SIG-M5 (cell line): ENCODE measurements around the gene PRKN.

Experiments
- DNase-seq: peaks from one replicate; lab custom pipeline; 2025; lab: John Stamatoyannopoulos, UW

Gene PRKN

GRCh38 chr6:162123797-162124196 is 603.8 kb downstream of the PRKN start:
- DNase-seq, result no peak

DNA sequence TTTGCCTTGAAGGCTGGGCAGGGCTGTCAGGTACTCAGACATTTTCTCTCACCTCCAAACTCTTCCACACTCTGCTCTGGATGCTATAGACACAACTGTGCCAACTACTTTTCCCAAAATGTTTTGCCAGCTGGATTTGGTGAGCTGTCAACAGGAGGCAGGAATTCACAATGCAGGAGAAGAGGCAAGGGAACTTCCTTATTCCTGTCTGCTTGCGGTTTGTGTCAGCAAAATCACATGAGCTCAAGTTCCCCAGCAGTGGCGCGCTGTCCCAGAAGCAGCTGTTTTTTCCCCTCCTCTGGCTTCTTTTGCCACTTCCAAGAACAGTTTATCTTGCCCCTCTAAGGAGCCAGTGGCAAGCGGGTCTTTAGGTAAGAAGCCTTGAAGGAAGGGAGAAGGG is 608.2 kb downstream of the PRKN start:
- DNase-seq, result no peak

DNA sequence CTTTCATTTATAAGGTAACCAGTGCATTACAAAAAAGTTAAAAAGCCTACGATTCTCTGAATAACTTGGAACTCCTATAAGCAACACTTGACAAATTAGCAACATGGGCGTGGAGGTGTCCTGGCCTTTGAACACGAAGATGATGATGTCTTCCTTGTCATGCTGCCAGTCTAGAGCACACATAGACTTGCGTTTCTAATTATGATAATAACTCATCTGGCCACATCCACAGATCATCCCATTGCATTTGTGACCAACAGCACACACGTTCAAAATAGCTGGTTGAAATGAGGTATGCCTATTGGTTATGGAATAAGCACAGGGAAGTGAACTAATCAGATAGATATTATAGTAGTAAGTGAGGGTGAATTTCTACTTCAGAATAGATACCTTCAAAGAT is 608.9 kb downstream of the PRKN start:
- DNase-seq, result no peak

GRCh38 chr6:162116902-162117525 is 610.6 kb downstream of the PRKN start:
- no peak for DNase-seq

GRCh38 chr6:162109480-162110050 is 618.0 kb downstream of the PRKN start:
- no peak for DNase-seq

DNA sequence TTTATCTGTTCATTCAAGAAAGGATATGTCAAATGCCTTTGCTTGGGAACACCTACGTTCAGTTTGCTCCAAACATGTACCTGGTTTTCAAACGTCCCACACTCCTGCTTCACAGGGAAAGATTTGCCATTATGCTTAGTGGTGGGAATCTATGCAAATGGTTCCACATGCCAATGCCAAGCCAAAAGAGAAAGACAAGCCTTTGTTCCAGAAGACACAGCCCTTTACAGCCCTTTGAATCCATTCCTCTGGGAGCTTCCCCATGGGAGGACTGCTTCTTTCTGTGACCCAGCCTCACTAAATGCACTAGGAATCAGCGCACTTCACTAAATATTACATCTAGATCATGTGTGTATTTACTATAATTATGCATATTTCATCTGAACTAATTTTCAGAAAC is 619.5 kb downstream of the PRKN start:
- DNase-seq, result no peak

GRCh38 chr6:162100096-162100495 is 627.5 kb downstream of the PRKN start:
- no peak for DNase-seq

- no peak for DNase-seq
Observed at GRCh38 chr6:162099685-162100084, 627.9 kb downstream of the PRKN start.

DNA sequence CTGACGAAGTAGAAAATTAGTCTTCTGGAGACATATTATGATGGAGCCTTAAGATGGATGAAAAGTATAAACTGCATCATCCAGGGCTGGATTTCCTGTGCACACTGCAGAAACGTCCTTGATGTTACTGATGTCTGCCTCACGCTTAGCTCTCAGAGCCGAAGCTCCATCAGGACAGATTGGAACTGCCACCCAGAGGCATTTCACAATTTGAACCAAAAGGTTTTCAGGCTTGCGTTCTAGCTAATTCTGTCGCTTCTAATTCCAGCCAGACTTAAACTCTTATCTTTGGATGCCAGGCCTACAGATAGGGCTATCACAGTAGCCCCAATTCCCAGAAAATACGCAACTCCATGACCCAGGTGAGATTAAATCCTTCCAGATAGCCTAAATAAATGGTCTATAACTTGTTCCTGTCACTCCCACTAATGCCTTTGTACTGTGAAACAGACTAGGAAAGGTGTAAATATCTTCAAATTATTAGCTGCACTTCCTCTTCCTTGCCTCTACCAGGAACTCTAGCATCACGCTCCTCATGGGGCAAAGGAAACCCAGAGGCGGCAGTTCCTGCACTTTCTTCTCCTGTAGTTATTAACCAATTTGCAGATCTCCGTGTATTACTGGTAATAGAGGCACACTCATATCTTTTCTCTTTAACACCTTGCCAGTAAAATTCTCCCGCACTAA is 634.6 kb downstream of the PRKN start:
- no peak for DNase-seq

GRCh38 chr6:162090734-162091133 is 636.8 kb downstream of the PRKN start:
- DNase-seq, result no peak

GRCh38 chr6:162088091-162088490 is 639.5 kb downstream of the PRKN start:
- no peak for DNase-seq

DNA sequence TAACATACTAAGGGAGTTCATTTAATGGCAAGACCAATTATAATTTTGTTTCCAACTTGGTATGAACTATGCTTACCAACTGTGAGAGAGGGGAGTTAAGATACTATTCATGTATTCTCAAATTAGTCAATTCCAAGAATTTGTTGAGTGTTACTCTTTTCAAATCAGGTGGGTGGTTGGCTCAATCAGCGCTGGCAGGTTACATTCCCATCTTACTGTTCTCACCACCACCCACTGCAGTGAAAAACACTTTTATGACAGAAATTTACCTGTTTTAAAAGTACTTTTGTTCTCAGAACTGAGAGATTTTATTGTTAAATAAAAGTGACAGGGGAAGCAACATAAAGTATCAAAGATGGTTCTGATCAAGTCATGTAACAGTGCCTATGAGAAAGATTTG is 642.0 kb downstream of the PRKN start:
- DNase-seq, result no peak

DNA sequence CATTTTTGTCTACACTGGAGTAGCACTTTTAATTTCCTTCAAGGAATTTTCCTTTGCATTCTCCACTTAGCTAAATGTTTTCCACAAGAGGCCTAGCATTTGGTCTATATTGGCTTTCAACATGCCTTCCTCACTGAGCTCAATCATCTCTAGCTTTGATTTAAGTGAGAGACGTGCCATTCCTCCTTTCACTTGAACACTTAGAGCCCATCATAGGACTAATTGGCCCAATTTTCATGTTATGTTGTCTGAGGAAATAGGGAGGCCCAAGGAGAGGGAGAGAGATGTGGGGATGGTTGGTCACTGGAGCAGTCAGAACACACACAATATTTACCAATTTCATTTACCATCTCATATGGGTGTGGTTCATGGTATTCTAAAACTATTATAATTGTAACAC is 645.0 kb downstream of the PRKN start:
- DNase-seq, result no peak

- DNase-seq, result no peak
Observed at GRCh38 chr6:162078667-162079066, 648.9 kb downstream of the PRKN start.

- no peak for DNase-seq
Observed at GRCh38 chr6:162078126-162078525, 649.4 kb downstream of the PRKN start.

- no peak for DNase-seq
Observed at GRCh38 chr6:162076816-162077215, 650.8 kb downstream of the PRKN start.

- DNase-seq, result no peak
Observed at GRCh38 chr6:162074641-162075275, 652.8 kb downstream of the PRKN start.

DNA sequence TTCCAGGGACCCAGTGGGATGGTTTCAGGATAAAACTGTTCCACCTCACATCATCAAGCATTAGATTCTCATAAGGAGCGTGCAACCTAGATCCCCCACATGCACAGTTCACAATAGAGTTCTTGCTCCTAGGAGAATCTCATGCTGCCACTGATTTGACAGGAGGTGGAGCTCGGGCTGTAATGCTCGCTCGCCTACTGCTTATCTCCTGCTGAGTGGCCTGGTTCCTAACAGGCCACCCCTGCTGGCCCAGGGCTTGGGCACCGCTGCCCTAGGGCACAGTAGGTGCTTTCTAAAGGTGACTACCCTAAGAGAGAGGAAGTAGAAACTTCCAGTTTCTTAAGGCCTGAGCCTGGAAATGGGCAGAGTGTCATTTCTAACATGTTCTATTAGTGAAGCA is 656.9 kb downstream of the PRKN start:
- DNase-seq, result no peak

GRCh38 chr6:162069995-162070394 is 657.6 kb downstream of the PRKN start:
- no peak for DNase-seq

GRCh38 chr6:162068340-162068739 is 659.2 kb downstream of the PRKN start:
- DNase-seq, result no peak

- DNase-seq, result no peak
Observed at GRCh38 chr6:162063666-162064065, 663.9 kb downstream of the PRKN start.

GRCh38 chr6:162058281-162058875 is 669.2 kb downstream of the PRKN start:
- DNase-seq, result no peak

DNA sequence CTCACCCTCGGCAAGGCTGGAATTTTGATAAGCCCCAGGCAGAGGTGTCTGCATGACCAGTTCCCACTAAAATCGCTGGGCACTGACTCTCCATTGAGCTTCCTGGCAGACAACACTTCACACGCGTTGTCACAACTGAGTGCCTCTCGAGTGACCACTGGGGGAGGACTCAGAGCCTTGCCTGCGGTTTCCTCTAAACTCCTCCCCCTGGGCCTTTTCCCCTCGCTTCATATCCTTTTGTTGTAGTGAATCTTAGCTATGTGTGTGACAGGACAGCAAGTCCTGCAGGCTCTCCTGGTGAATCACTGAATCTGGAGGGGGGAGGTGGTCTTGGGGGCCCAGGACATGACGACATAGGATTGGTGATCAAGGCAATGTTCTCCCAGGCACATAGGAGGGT is 670.8 kb downstream of the PRKN start:
- no peak for DNase-seq
